Measurements from ENCODE around the gene PLCXD3.

- TF ChIP-seq, protein P1, sequence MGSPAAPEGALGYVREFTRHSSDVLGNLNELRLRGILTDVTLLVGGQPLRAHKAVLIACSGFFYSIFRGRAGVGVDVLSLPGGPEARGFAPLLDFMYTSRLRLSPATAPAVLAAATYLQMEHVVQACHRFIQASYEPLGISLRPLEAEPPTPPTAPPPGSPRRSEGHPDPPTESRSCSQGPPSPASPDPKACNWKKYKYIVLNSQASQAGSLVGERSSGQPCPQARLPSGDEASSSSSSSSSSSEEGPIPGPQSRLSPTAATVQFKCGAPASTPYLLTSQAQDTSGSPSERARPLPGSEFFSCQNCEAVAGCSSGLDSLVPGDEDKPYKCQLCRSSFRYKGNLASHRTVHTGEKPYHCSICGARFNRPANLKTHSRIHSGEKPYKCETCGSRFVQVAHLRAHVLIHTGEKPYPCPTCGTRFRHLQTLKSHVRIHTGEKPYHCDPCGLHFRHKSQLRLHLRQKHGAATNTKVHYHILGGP (tag by site-specific recombination; IDR thresholded peaks at IDR 0.05) = no peak
- no peak for TF ChIP-seq MZF1 (tag by site-specific recombination; IDR thresholded peaks at IDR 0.05; ENCODE audit: borderline replicate concordance)
- TF ChIP-seq, protein P2, sequence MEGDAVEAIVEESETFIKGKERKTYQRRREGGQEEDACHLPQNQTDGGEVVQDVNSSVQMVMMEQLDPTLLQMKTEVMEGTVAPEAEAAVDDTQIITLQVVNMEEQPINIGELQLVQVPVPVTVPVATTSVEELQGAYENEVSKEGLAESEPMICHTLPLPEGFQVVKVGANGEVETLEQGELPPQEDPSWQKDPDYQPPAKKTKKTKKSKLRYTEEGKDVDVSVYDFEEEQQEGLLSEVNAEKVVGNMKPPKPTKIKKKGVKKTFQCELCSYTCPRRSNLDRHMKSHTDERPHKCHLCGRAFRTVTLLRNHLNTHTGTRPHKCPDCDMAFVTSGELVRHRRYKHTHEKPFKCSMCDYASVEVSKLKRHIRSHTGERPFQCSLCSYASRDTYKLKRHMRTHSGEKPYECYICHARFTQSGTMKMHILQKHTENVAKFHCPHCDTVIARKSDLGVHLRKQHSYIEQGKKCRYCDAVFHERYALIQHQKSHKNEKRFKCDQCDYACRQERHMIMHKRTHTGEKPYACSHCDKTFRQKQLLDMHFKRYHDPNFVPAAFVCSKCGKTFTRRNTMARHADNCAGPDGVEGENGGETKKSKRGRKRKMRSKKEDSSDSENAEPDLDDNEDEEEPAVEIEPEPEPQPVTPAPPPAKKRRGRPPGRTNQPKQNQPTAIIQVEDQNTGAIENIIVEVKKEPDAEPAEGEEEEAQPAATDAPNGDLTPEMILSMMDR (tag by site-specific recombination; IDR thresholded peaks at IDR 0.05) = no peak
- TF ChIP-seq SP2 (tag by site-specific recombination; IDR thresholded peaks at IDR 0.05) = no peak
- TF ChIP-seq ZNF211 (tag by site-specific recombination; IDR thresholded peaks at IDR 0.05; ENCODE audit: low read depth) = no peak
- TF ChIP-seq, protein P3, sequence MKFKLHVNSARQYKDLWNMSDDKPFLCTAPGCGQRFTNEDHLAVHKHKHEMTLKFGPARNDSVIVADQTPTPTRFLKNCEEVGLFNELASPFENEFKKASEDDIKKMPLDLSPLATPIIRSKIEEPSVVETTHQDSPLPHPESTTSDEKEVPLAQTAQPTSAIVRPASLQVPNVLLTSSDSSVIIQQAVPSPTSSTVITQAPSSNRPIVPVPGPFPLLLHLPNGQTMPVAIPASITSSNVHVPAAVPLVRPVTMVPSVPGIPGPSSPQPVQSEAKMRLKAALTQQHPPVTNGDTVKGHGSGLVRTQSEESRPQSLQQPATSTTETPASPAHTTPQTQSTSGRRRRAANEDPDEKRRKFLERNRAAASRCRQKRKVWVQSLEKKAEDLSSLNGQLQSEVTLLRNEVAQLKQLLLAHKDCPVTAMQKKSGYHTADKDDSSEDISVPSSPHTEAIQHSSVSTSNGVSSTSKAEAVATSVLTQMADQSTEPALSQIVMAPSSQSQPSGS (tag by site-specific recombination; IDR thresholded peaks at IDR 0.05; ENCODE audit: low read depth) = no peak
- no peak for TF ChIP-seq YY1 (tag by site-specific recombination; IDR thresholded peaks at IDR 0.05)
- TF ChIP-seq YY2 (tag by site-specific recombination; IDR thresholded peaks at IDR 0.05) = no peak
- TF ChIP-seq BCL11A (tag by site-specific recombination; IDR thresholded peaks at IDR 0.05; ENCODE audit: low read depth) = no peak
- no peak for TF ChIP-seq KLF16 (tag by site-specific recombination; IDR thresholded peaks at IDR 0.05)
- TF ChIP-seq, protein P4, sequence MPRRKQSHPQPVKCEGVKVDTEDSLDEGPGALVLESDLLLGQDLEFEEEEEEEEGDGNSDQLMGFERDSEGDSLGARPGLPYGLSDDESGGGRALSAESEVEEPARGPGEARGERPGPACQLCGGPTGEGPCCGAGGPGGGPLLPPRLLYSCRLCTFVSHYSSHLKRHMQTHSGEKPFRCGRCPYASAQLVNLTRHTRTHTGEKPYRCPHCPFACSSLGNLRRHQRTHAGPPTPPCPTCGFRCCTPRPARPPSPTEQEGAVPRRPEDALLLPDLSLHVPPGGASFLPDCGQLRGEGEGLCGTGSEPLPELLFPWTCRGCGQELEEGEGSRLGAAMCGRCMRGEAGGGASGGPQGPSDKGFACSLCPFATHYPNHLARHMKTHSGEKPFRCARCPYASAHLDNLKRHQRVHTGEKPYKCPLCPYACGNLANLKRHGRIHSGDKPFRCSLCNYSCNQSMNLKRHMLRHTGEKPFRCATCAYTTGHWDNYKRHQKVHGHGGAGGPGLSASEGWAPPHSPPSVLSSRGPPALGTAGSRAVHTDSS (tag by site-specific recombination; IDR thresholded peaks at IDR 0.05) = no peak
- no peak for TF ChIP-seq ZNF416 (tag by site-specific recombination; IDR thresholded peaks at IDR 0.05)
These were observed 100.1 kb downstream of the PLCXD3 start for GRCh38 chr5:41410307-41410706.

All from HEK293 (cell line).